NK-92 (cell line): ENCODE data around the gene ANTXRL.
"Not testable (repeated sequence)": the region's sequence is repeated elsewhere in the genome, so short reads cannot be mapped to it uniquely, and the experiment has no call there.

ENCODE experiments used
- DNase-seq: peaks from one replicate; lab custom pipeline; 2025; ENCODE audit not compliant: unreplicated experiment; lab: John Stamatoyannopoulos, UW

ANTXRL gene

DNA sequence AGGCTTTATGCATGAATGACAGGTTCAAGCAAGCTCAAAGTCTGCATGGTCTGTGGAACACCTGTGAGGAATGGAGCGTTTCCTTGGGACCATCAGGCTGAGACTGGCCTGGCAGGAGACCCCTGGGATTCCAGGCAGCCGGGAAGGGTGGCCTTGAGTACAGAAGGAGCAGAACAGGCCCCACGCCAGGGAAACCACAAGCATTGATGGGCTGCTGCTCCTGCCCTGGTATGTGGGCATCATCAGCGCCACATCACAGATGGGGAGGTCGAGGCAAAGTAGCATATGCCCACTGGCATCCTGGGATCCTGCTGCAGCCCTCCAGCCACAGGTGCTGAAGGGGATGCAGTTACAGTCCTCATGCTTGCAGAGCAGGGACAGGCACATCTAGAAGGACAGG lies 40.9 kb downstream of the ANTXRL start:
- no peak for DNase-seq

DNA sequence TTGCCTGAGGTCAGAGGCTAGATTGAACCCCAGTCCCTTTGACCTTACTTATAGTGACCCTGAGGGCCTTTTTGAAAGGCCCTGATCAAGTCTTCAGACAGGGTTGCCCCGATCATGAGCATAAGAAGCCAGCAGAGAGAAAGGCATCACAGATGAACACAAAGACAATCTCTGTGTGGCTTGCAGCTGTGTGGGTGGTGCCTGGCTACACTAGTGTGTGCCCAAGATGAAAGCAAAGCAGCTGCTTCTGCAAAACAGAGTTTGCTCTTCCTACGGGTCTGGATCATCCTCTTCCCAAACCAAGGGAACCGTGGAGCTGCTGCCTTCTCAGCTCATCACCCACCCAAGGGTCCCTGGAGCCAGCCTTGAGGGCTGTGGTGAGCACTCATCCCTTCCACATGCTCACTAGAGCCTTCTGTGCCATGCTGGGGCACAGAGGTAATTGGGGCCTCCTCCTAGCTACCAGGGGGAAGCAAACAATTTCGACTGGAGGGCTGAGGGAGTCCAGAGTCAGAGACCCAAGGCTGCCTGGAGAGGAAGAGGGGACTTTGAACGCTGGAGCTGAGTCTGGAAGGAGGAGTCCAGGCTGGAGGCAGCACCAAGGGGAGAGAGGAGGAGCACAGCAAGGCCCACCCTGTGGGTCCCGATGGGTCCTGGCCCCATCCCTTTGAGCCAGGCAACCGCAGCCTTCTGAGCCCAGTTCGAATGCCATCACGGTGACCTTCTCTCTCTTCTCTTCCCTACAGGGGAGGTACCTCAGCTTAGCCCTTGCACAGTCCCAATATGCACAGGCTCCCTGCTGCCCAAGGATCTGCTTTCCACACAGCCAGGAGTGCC lies 42.3 kb downstream of the ANTXRL start:
- DNase-seq: no peak

DNA sequence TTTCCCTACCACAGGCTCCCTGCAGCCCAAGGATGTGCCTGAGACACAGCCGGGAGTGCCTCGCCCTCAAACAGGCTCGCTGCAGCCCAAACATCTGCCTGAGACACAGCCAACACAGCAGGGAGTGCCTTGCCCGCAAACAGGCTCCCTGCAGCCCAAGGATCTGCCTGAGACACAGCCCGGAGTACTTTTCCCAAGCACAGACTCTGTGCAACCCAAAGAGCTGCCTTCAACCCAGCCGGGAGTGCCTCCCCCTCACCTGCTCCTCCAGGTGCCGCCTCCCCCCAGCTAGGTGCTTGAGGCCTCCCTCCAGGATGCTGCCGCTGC lies 42.9 kb downstream of the ANTXRL start:
- DNase-seq: no peak

DNA sequence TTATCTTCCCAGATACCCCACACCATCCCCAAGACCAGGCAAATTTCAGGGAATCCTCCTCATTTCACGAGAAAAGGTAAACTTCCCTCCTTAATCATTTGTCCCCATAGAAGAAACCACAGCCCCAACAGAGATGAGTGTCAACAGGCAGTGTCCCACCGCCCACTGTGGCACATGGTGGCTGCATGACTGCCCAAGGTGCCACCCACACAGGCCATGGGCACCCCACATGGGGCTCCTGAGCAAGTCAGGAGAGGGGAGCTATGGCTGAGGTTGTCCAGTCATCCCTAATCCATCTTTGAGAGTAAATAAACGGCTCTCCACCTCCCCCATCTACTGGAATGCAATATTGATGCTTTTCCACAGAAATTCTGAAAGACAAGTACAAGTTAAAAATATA lies 44.1 kb downstream of the ANTXRL start:
- no peak for DNase-seq

DNA sequence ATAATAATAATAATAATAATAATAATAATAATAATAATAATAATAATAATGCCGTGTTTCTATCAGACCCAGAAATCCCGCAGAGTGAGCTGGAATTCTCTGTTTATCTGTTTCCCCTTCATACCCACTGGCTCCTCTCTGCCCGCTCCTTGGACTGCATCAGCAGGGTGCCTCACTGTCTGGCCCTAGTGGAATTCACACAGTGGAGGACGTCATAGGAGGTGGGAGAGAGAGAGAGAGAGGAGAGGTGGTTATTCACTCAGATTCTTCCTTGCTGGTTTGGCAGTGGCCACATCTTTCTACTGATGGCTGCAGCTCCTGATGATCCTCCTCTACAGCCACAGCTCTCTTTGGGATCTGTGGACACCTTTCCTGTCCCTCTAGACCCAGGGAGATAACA lies 78.7 kb downstream of the ANTXRL start:
- DNase-seq: not testable (repeated sequence)

DNA sequence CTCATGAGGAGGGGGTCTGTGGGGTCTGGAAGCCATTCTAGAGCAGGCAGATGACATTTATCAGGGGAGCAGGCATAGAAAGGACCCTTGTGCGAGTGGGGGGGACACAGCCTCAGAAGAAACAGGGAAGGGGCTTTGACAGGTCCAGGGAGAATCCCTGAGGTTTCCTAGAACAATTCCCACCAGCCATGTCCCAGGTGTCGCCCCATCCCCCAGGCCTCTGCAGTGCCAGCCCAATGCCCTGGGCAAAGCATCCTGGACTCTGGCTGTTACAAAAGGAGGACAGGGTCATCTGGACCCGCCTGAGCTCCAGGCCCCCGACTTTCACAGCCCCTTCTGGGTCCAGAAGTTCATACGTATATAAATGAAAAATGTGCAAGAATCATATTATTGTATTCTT lies 80.4 kb downstream of the ANTXRL start:
- DNase-seq: not testable (repeated sequence)

DNA sequence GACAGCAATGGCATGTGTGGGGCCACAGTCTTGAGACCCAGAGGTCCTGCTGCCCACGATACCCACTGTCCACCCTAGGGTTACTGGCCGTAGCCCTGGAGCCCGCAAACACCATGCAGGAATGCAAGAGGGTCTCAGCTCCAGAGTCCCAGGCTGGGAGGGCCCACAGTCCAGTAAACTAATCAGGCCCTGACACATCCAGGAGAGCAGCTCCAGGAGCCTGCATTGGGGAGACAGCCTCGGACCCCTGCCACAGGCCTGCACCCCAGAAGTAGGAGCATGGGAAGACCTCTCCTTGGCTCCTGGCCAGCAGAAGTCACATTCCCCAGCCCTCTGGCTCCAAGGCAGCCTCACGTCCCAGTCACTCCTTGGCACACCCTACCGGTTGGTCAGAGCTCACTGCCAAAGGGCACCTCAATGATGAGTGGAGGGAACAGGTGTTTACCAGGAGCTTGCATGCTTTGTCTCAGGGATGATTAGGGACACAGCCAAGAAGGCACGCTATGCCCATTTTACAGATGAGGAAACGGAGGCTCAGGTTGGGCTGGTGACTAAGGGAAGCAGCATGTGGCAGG lies 81.0 kb downstream of the ANTXRL start:
- not testable (repeated sequence) for DNase-seq

DNA sequence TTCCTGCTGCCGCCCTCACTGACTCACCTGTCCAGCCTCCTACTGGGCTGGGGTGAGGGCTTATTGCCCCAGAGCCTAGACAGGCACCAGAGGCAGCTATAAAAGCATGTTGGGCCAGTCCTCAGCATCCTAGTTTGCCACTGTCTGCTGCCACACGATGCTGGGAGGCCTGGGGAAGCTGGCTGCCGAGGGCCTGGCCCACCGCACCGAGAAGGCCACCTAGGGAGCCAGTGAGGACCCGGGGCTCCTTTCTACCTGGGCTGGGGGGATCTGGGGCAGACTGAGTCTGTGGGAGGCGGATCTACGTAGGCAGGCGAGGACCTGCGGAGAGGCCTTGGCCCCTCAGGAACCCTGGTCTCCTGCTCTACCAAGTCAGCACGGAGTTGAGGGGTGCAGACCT lies 82.2 kb downstream of the ANTXRL start:
- not testable (repeated sequence) for DNase-seq

DNA sequence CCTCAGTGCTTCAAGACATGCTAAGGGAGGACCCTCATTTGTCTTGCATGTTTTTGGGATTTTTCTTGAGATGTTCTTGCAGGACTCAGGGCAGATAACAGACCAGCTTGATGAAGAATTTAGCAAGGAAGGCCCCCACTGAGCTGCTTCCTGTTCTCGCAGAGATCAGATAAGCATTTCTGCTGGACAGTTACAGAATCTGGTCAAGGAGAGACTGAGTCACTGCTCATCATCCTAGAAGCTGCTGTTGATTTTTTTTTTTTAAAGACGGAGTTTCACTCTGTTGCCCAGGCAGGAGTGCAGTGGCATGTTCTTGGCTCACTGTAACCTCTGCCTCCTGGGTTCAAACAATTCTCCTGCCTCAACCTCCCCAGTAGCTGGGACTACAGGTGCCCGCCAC lies 87.6 kb downstream of the ANTXRL start:
- not testable (repeated sequence) for DNase-seq

DNA sequence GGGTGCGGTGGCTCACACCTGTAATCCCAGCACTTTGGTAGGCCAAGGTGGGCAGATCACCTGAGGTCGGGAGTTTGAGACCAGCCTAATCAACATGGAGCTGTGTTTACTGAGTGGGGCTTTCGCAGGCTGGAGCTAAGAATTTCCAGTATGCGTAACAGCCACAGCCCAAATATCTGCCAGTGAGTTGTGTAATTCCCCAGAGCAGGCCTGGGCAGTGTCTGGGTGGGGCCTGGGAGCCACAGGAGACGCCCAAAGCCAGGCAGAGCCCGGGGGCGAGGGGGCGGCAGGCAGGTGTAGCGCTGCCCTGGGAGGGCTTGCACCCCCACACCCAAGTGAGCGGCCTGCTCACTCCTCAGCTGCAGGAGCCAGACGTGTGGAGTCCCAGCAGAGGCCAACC lies 88.6 kb downstream of the ANTXRL start, which contains the start of gene ANXA8L1:
Gene ANXA8L1 (plus strand): TSS at position 371 of the 400 bp plus-strand sequence. CDS start 76 bp downstream, outside the sequence.
- DNase-seq: not testable (repeated sequence)

DNA sequence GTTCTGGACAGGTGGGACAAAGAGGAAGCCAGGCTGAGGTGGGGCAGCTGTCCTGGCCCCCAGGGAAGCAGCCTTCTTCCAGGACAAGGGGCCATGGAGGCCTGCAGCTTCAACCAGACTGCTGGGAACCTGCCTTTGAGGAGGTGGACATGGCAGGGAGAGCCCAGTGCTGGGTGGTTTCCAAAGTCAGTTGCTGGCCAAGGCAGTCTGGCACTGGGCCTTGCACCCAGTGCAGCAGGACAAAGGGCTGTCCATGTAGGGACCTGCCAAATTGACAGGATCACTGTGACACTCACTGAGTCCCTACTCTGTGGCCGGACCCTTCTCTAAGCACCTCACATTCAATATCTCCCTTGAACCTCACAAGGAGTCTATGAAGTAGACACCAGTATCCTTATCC lies 90.2 kb downstream of the ANTXRL start:
- not testable (repeated sequence) for DNase-seq

DNA sequence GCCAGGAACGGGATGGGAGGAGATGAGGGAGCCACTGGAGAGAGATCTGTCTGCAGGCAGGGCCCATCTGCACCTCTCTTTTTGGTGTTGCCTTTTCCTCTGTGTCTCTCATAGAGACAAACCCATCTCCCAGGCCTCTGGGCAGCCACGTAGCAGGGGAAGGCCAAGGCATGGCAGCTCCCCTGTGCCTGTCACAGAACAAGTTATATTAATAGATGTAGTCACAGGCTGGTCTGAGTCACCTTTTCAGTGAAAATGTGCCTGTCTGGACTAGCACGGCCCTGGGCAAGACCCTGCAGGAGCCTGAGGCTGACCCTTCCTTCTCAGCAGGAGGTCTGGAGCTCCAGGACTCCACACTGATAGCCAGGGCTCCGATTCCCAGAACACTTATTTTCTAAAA lies 90.9 kb downstream of the ANTXRL start:
- DNase-seq: not testable (repeated sequence)

DNA sequence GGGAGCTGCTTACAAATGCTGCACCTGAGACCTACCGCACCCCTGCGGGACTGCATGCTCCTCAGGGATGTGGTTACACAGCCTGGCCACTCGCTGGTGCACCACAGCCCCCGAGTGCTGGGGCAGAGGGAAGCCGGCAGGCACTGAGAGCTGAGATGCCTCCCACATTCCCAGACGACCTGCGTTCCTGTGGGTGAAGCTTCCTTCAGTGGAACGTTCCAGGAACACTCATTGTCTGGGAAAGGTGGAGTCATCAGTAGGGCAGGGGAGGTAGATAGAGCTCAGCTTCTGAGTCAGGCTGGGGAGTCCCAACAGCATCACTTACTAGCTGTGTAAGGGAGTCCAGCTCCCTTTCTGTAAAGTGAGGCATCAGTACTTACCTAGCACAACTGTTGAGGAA lies 91.3 kb downstream of the ANTXRL start:
- DNase-seq: not testable (repeated sequence)

DNA sequence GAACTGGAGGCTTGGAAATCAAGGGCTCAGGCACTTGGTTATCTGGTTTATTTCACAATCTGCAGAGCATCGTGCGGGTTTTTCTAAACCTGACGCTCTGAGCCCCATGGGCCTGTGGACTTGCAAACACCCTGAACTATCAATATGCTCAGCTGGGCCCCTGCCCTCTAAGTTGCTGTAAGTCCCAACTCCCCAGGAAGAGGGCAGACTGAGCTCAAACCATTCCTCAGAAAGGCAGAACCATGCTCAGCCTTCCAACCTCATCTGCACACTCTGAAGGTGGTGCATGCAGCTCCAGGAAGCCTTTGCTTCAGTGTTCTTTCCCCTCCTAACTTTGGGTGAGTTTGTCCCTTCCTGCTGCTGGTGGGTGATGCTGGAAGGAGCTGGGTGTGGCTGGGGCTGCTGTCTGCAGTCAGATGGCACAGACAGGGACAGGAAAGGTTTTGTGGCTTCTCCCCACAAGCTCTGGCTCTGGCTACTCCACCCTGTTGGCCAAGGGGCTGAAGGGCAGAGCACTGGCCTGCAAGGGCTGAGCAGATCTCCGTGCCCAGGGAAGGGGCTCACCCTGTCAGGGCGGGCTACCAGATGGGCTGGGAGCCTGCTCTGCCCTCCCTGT lies 92.5 kb downstream of the ANTXRL start:
- DNase-seq: not testable (repeated sequence)
